Measurements from ENCODE around the gene CCDC127. TPM values are rescaled to one million over a fixed set of nuclear protein-coding genes. Genes with fewer than 3 reads are reported as not detected.
A peak's percentile ranks its signal among the peaks of the same experiment; 100 is the strongest.

The CCDC127 gene
- total RNA-seq, 4 donors from 2014 or later: 1.2 to 4.9 (median 4.8) TPM

- no peak for DNase-seq
These were observed 27.5 kb downstream of the CCDC127 start for GRCh38 chr5:190366-191035.

DNA sequence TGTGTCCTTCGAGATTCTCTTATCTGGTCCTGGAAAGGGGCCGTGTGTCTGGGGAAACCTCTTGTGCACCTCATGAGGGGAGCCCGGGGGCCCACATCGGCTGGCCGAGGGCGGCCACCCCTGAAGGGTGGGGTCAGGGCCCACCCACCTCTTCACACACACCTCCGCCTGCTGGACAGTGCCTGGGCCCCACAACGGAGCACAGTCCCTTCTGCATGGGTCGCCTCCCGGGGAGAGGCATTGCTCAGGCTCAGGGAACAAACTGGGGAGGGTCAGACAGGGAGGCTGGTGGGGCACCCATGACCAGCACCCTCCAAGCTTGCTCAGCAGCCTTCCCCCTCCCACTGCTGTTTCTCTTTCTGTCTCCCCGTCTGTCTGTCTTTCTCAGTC lies 28.0 kb downstream of the CCDC127 start:
- 75% methylated on average over 11 of the region's 11 CpGs; no CpG with 5 or more reads in 1 of the 2 donors for WGBS, 2 donors (ENCODE audit: low coverage in 1 of 2)
- H3K27me3 ChIP-seq: peaks cover 24% of the 10 kb centered on the region
- DNase-seq: no peak
- intact Hi-C loops (cut with DNase I; ENCODE audit: low total_unique reads): no loop called here
- H3K9me3 ChIP-seq: no peaks in the 10 kb centered on the region
- no peaks in the 10 kb centered on the region for H3K36me3 ChIP-seq
- in situ Hi-C loops (cut with MboI; ENCODE audit: low pct_ligation_motif_present in 1 of 4, low pct_unique_long_range_greater_than_20kb in 1 of 4, low sequenced_read_pairs in 3 of 4): no loop called here
- no peak for TF ChIP-seq EP300 (IDR thresholded peaks at IDR 0.05; ENCODE audit: low read depth)
- no peak for TF ChIP-seq CTCF (IDR thresholded peaks at IDR 0.05)
- no peak for TF ChIP-seq POLR2AphosphoS5 (IDR thresholded peaks at IDR 0.05)
- TF ChIP-seq POLR2A (IDR thresholded peaks at IDR 0.05): no peak
- no peak overlapping the region for H3K4me3 ChIP-seq
- peak overlapping the region in 1 of 4 donors; percentile 69 for H3K27ac ChIP-seq
- peaks cover 4 to 17% (median 14%) of the 10 kb centered on the region in 4 donors for H3K4me1 ChIP-seq

More at GRCh38 chr5:190366-191035, 27.5 kb downstream of the CCDC127 start:
- TF ChIP-seq EP300 (IDR thresholded peaks at IDR 0.05; ENCODE audit: low read depth) (no peak), POLR2A (IDR thresholded peaks at IDR 0.05) (no peak)
- intact Hi-C loops (cut with DNase I; ENCODE audit: low total_unique reads): no loop called here
- no peak overlapping the region for H3K4me3 ChIP-seq
- H3K4me1 ChIP-seq: peaks cover 4 to 17% (median 14%) of the 10 kb centered on the region in 4 donors
- in situ Hi-C loops (cut with MboI; ENCODE audit: low pct_ligation_motif_present in 1 of 4, low pct_unique_long_range_greater_than_20kb in 1 of 4, low sequenced_read_pairs in 3 of 4): no loop called here
- WGBS, 2 donors (ENCODE audit: low coverage in 1 of 2): 40 to 66% methylated on average over 2 to 15 of the region's 16 CpGs
- H3K36me3 ChIP-seq: no peaks in the 10 kb centered on the region
- no peaks in the 10 kb centered on the region for H3K9me3 ChIP-seq
- H3K27me3 ChIP-seq: peaks cover 24% of the 10 kb centered on the region
- peak overlapping the region in 2 of 4 donors; percentile 39 to 69 for H3K27ac ChIP-seq

DNA sequence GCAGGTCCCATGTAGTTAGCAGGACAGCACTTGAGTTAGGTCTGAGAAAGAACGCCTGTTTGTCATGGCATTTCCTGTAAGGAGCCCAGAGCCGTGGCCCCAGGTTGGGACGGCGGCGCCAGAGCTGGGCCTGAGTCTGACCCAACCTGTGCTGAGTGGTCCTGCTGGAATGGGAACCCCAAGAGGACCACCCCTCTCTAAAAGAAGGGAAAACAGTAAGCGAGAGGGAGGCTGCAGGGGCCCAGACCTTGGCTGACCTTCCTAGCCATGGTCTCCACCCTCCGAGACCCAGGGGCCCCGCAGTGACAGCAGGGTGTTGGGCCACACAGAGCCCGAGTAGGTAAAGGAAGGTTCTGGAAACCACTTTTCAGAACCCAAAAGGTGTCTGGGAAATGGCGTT lies 28.5 kb downstream of the CCDC127 start:
- Histone ChIP-seq H3K27me3 (peaks cover 24% of the 10 kb centered on the region), H3K9me3 (no peaks in the 10 kb centered on the region), H3K36me3 (no peaks in the 10 kb centered on the region), H3K4me1 (peaks cover 4 to 17% (median 14%) of the 10 kb centered on the region in 4 donors), H3K4me3 (no peak overlapping the region), H3K27ac (no peak overlapping the region)
- TF ChIP-seq POLR2AphosphoS5 (IDR thresholded peaks at IDR 0.05) (no peak), EP300 (IDR thresholded peaks at IDR 0.05; ENCODE audit: low read depth) (no peak), CTCF (IDR thresholded peaks at IDR 0.05) (no peak), POLR2A (IDR thresholded peaks at IDR 0.05) (no peak)
- WGBS, 2 donors (ENCODE audit: low coverage in 1 of 2): 93% methylated on average over 9 of the region's 10 CpGs; no CpG with 5 or more reads in 1 of the 2 donors
- in situ Hi-C loops (cut with MboI; ENCODE audit: low pct_ligation_motif_present in 1 of 4, low pct_unique_long_range_greater_than_20kb in 1 of 4, low sequenced_read_pairs in 3 of 4) (no loop called here), intact Hi-C loops (cut with DNase I; ENCODE audit: low total_unique reads) (no loop called here)
- DNase-seq: no peak

- DNase-seq: peak; percentile 91
- TF ChIP-seq POLR2A (IDR thresholded peaks at IDR 0.05): no peak
- peak; percentile 92 to 97 (median 95) for TF ChIP-seq CTCF (IDR thresholded peaks at IDR 0.05)
- 44 to 100% methylated on average over 2 to 25 of the region's 37 CpGs for WGBS, 2 donors (ENCODE audit: low coverage in 1 of 2)
- Histone ChIP-seq H3K4me3 (peak overlapping the region in 2 of 4 donors; percentile 9 to 13), H3K27me3 (peaks cover 24% of the 10 kb centered on the region), H3K4me1 (peaks cover 4 to 17% (median 14%) of the 10 kb centered on the region in 4 donors), H3K36me3 (no peaks in the 10 kb centered on the region), H3K27ac (no peak overlapping the region), H3K9me3 (no peaks in the 10 kb centered on the region)
- intact Hi-C loops (cut with DNase I; ENCODE audit: low total_unique reads): no loop called here
- in situ Hi-C loops (cut with MboI; ENCODE audit: low pct_ligation_motif_present in 1 of 4, low pct_unique_long_range_greater_than_20kb in 1 of 4, low sequenced_read_pairs in 3 of 4): no loop called here
These were observed 29.2 kb downstream of the CCDC127 start for GRCh38 chr5:188488-189481.
